K562 (cell line): ENCODE measurements around the gene LETM1. TPM values are rescaled to one million over a fixed set of nuclear protein-coding genes. Genes with fewer than 3 reads are reported as not detected.

Source experiments
- ATAC-seq: fragments of 200-7000 bp; cut with Tn5 transposase; 3 replicates; pipeline ENCODE4 v1.9.1; 2020; ENCODE audit warnings: moderate library complexity
- BruUV-seq: library from RNA; stranded (reverse); fragments of 400-500 nt; replicated peaks from 2 replicates; lab custom pipeline; 2021; lab: Mats Ljungman, UMichigan
- CTCF ChIA-PET: fragments of 300-600 bp; formaldehyde crosslinking; extraction: SDS; loops from one replicate; lab custom pipeline; 2021; ENCODE audit warnings: low intra/inter-chr PET ratio; lab: Yijun Ruan, JAX
- POLR2A ChIA-PET: fragments of 300-600, 350-650 bp; sonication (Branson Sonifier 250); formaldehyde crosslinking; extraction: SDS; loops from one replicate; lab custom pipeline; 2021; ENCODE audit warnings: antibody characterized with exemption, inconsistent platforms; lab: Yijun Ruan, JAX
- DNase-seq, 4 experiments: peaks; one replicate each; pipeline versions ENCODE4 v3.0.0 to v3.0.0-alpha.2; 2011 to 2018; ENCODE audit warnings: low spot score in 3 of 4, mixed read lengths in 3 of 4; ENCODE audit errors: extremely low read depth in 1 of 4
- FAIRE-seq: peaks from 2 replicates; lab custom pipeline; 2011; peaks lifted over from hg19 to GRCh38; lab: Jason Lieb, UNC
- H2AFZ ChIP-seq: 2 replicates; pipeline ENCODE4 v1.6.0; 2011; ENCODE audit warnings: low read depth, low read length, control low read depth, inconsistent platforms
- H3K27ac ChIP-seq: fragments of 200-600 bp; 3 replicates; pipeline ENCODE4 v1.8.0; 2011; ENCODE audit warnings: low read depth, mild to moderate bottlenecking, control low read depth, inconsistent platforms, low read length, moderate library complexity, mixed read lengths; ENCODE audit errors: extremely low read depth
- H3K27me3 ChIP-seq, 2 experiments: fragments of 300-600 bp in 1 of 2; 2 replicates in 1 of 2; 3 replicates in 1 of 2; pipeline versions ENCODE4 v1.6.0 to v1.8.0; 2011; ENCODE audit warnings: inconsistent platforms in 2 of 2, low read length in 2 of 2, mild to moderate bottlenecking in 1 of 2, mixed read lengths in 1 of 2, moderate library complexity in 1 of 2; ENCODE audit not compliant: control insufficient read depth in 2 of 2, insufficient read depth in 2 of 2
- H3K36me3 ChIP-seq: fragments of 300-600 bp; 3 replicates; pipeline ENCODE4 v1.8.0; 2011; ENCODE audit warnings: mild to moderate bottlenecking, low read length, inconsistent platforms; ENCODE audit not compliant: control insufficient read depth, insufficient read depth
- H3K4me1 ChIP-seq, 2 experiments: fragments of 200-600 bp in 1 of 2; replicated peaks in 1 of 2; 2 replicates in 1 of 2; 3 replicates in 1 of 2; pipeline versions ENCODE4 v1.5.1 to v1.8.0; 2011; ENCODE audit warnings: inconsistent platforms in 2 of 2, low read length in 2 of 2, mild to moderate bottlenecking in 1 of 2, mixed read lengths in 1 of 2, moderate library complexity in 1 of 2; ENCODE audit not compliant: control insufficient read depth in 2 of 2, insufficient read depth in 2 of 2
- H3K4me2 ChIP-seq: 2 replicates; pipeline ENCODE4 v1.6.1; 2011; ENCODE audit warnings: low read length, control low read depth, inconsistent platforms, mixed read lengths; ENCODE audit not compliant: insufficient read depth
- H3K4me3 ChIP-seq: fragments of 200-600 bp; sonication (generic), shearing (Covaris generic); 2 replicates; pipeline ENCODE4 v1.5.1; 2016; ENCODE audit warnings: control low read depth, inconsistent platforms
- H3K79me2 ChIP-seq: fragments of 200-600 bp; 3 replicates; pipeline ENCODE4 v1.8.0; 2011; ENCODE audit warnings: low read length, inconsistent platforms; ENCODE audit not compliant: control insufficient read depth, insufficient read depth
- H3K9ac ChIP-seq, 2 experiments: 2 replicates each; pipeline versions ENCODE4 v1.6.0 to v1.6.1; 2011; ENCODE audit warnings: low read depth in 2 of 2, low read length in 2 of 2, control low read depth in 1 of 2, inconsistent platforms in 1 of 2, mild to moderate bottlenecking in 1 of 2, mixed read lengths in 1 of 2; ENCODE audit not compliant: insufficient read depth in 1 of 2
- H3K9me1 ChIP-seq: one replicate; pipeline ENCODE4 v1.6.0; 2011; ENCODE audit warnings: inconsistent platforms, mild to moderate bottlenecking, low read length, moderate library complexity; ENCODE audit not compliant: control insufficient read depth, insufficient read depth
- H3K9me3 ChIP-seq: replicated peaks from 2 replicates; pipeline ENCODE4 v1.5.1; 2011; ENCODE audit warnings: low read depth, low read length, inconsistent platforms; ENCODE audit not compliant: control insufficient read depth, insufficient read depth
- H4K20me1 ChIP-seq: replicated peaks from 2 replicates; pipeline ENCODE4 v1.6.1; 2011; ENCODE audit warnings: low read length, inconsistent platforms, mixed read lengths; ENCODE audit not compliant: control insufficient read depth, insufficient read depth
- ARNT ChIP-seq, 2 experiments: fragments of 450-650 bp; IDR thresholded peaks; 2 replicates each; pipeline ENCODE4 v1.6.1; 2016; ENCODE audit warnings: mild to moderate bottlenecking in 1 of 2
- CHD4 ChIP-seq: fragments of 200-600 bp; sonication (generic); IDR thresholded peaks from 3 replicates; pipeline ENCODE4 v1.6.1; 2012; ENCODE audit warnings: low read depth, mild to moderate bottlenecking, mixed read lengths, low read length, inconsistent platforms; ENCODE audit not compliant: insufficient read depth, insufficient replicate concordance, poor library complexity, severe bottlenecking
- FOXK2 ChIP-seq, 2 experiments: fragments of 450-650 bp; IDR thresholded peaks in 1 of 2; conservative IDR thresholded peaks in 1 of 2; 2 replicates each; pipeline ENCODE4 v1.6.1; 2016; ENCODE audit warnings: low read depth in 2 of 2, mild to moderate bottlenecking in 1 of 2
- ID3 ChIP-seq, 2 experiments: fragments of 250-450 bp in 1 of 2; fragments of 450-650 bp in 1 of 2; sonication (Bioruptor Pico) in 1 of 2; IDR thresholded peaks; 2 replicates each; pipeline versions ENCODE4 v1.6.1 to v1.8.0; 2016 to 2021; ENCODE audit warnings: mild to moderate bottlenecking in 2 of 2, moderate library complexity in 2 of 2, missing compliant biosample characterization in 1 of 2, missing genetic modification characterization in 1 of 2
- NCOR1 ChIP-seq: fragments of 450-650 bp; IDR thresholded peaks from 2 replicates; pipeline ENCODE4 v1.6.1; 2016; ENCODE audit warnings: mild to moderate bottlenecking, moderate library complexity
- PYGO2 ChIP-seq: fragments of 450-650 bp; IDR thresholded peaks from 2 replicates; pipeline ENCODE4 v1.6.1; 2016; ENCODE audit warnings: mild to moderate bottlenecking, missing genetic modification characterization, moderate library complexity, missing compliant biosample characterization
- SFPQ ChIP-seq: fragments of 200-400 bp; formaldehyde crosslinking; IDR thresholded peaks from 2 replicates; pipeline ENCODE4 v1.6.1; 2017; ENCODE audit warnings: mild to moderate bottlenecking, low read depth, low read length, moderate library complexity
- SPI1 ChIP-seq: IDR thresholded peaks from 2 replicates; pipeline ENCODE4 v1.6.1; 2011; ENCODE audit warnings: low read depth, low read length, control low read depth, borderline replicate concordance
- ZC3H8 ChIP-seq: fragments of 450-650 bp; IDR thresholded peaks from 2 replicates; pipeline ENCODE4 v1.6.1; 2017
- ZNF324 ChIP-seq: fragments of 250-450 bp; sonication (Bioruptor Pico); IDR thresholded peaks from 2 replicates; pipeline ENCODE4 v1.4.0; 2020; ENCODE audit warnings: mild to moderate bottlenecking
- ZNF695 ChIP-seq: fragments of 450-650 bp; formaldehyde crosslinking; IDR thresholded peaks from 2 replicates; pipeline ENCODE4 v1.4.0; 2020; ENCODE audit warnings: mild to moderate bottlenecking, moderate library complexity
- WGBS: fragments of 100-300 bp; shearing (Covaris generic); methylation state at CpG from one replicate; pipeline ENCODE4 v1.1.6; 2016; ENCODE audit warnings: low coverage, mixed read lengths; ENCODE audit not compliant: insufficient coverage; ENCODE audit errors: missing lambda C conversion rate; 5-methylcytosine and 5-hydroxymethylcytosine counted together
- in situ Hi-C: fragments of 300-500 bp; cut with MboI; formaldehyde crosslinking; loops from 4 replicates; pipeline ENCODE4 v1.15.0; 2018; ENCODE audit warnings: inconsistent platforms, mixed read lengths
- intact Hi-C: fragments of 100-400 bp; cut with micrococcal nuclease; formaldehyde crosslinking; loops from 2 replicates; pipeline ENCODE4 v1.14.2; 2022
- polyA plus RNA-seq, 8 experiments: library from polyadenylated mRNA; depleted of rRNA in 4 of 8; stranded (reverse) in 5 of 8; unstranded in 3 of 8; fragments of >200 nt; fragmentation: Nextera tagmentation in 2 of 8; fragmentation: Illumina TruSeq in 1 of 8; extraction: Ambion mirVana in 2 of 8; extraction: Trizol in 1 of 8; gene quantifications; 2 replicates each; pipeline versions ENCODE4 v1.2.1 to v1.2.3, GENCODE V29; 2011 to 2014; ENCODE audit warnings: inconsistent platforms in 1 of 8, missing spikeins in 1 of 8
- total RNA-seq, 7 experiments: library from RNA; depleted of rRNA in 6 of 7; stranded (reverse); fragments of >200 nt in 6 of 7; fragmentation: Illumina TruSeq in 2 of 7; extraction: Trizol in 2 of 7; gene quantifications; 2 replicates each; pipeline versions ENCODE4 v1.2.1 to v1.2.3, GENCODE V29; 2011 to 2021; ENCODE audit warnings: low replicate concordance in 1 of 7

Gene LETM1
- total and polyA plus RNA-seq, 9 of the 15 experiments (the other 6 are each of a cell fraction or from before 2014, with no cell fraction given), result 3.9 to 109 (median 35.0) TPM

- no peak for TF ChIP-seq CHD4
- TF ChIP-seq SPI1, result no peak
- no peak for TF ChIP-seq ZC3H8
- TF ChIP-seq ZNF695 (CRISPR knock-in tag), result no peak
- no peak for TF ChIP-seq ID3 (CRISPR knock-in tag; IDR thresholded peaks at IDR 0.05)
- no peak for TF ChIP-seq ID3 (tag; IDR thresholded peaks at IDR 0.05)
- no peak for TF ChIP-seq ARNT (IDR thresholded peaks at IDR 0.05)
- no peak for TF ChIP-seq NCOR1
- TF ChIP-seq PYGO2 (tag), result no peak
Observed at GRCh38 chr4:1780435-1780834, 75.5 kb downstream of the LETM1 start (continued).

- intact Hi-C loops (no loop called here), in situ Hi-C loops (no loop called here)
- no peaks in the 10 kb centered on the region for H3K9me1 ChIP-seq
- H3K36me3 ChIP-seq, result no peaks in the 10 kb centered on the region
- no peaks in the 10 kb centered on the region for H4K20me1 ChIP-seq
- no peak overlapping the region for H3K4me2 ChIP-seq
- no peak overlapping the region for H2AFZ ChIP-seq
- ATAC-seq (no peak), FAIRE-seq (no peak), DNase-seq (no peak)
- TF ChIP-seq ZNF324 (CRISPR knock-in tag), result no peak
- TF ChIP-seq FOXK2 (conservative IDR thresholded peaks at IDR 0.05 in 1 of 2, IDR thresholded peaks at IDR 0.05 in 1 of 2; ENCODE audit: low read depth in 2 of 2), result no peak
- no peak for TF ChIP-seq SFPQ
- peaks cover 11 to 82% of the 10 kb centered on the region in 2 experiments for H3K4me1 ChIP-seq
- ChIA-PET CTCF (no interaction called here), POLR2A (interaction anchor here (2.2 kb wide), 1 partner anchor 15 kb away, joined by 6 read pairs; no protein-coding TSS in a partner anchor)
- WGBS, result 62% methylated on average over 16 of the region's 18 CpGs
- H3K4me3 ChIP-seq, result no peak overlapping the region
- no peaks in the 10 kb centered on the region for H3K27me3 ChIP-seq
- no peak overlapping the region for H3K27ac ChIP-seq
- no TSS peak for BruUV-seq
- H3K79me2 ChIP-seq, result no peaks in the 10 kb centered on the region
- peak overlapping the region in 1 of 2 experiments; percentile 30; a peak in 2 of 4 replicates for H3K9ac ChIP-seq
- H3K9me3 ChIP-seq, result no peaks in the 10 kb centered on the region
Observed at GRCh38 chr4:1779588-1780382, 76.2 kb downstream of the LETM1 start.
